ENCODE results near the gene INTS11.

INTS11 gene

GRCh38 chr1:1307261-1307922 lies 17.1 kb downstream of the INTS11 start:
- peak overlapping the region; percentile 82 for H3K9ac ChIP-seq (ENCODE audit: low read length)
- peak overlapping the region; percentile 23 for H2BK15ac ChIP-seq (ENCODE audit: low read depth, poor library complexity, severe bottlenecking)
- peak overlapping the region; percentile 71 for H4K91ac ChIP-seq (ENCODE audit: low read length)
- H2BK5ac ChIP-seq (ENCODE audit: low read depth, low read length, poor library complexity, severe bottlenecking), result no peak overlapping the region
- DNase-seq, result peak; percentile 53
- no peaks in the 10 kb centered on the region for H3K27me3 ChIP-seq (ENCODE audit: control insufficient read depth in 1 of 2, insufficient read depth in 1 of 2, low read length in 2 of 2)
- peak overlapping the region; percentile 54 to 79 for H3K4ac ChIP-seq (ENCODE audit: low read depth in 1 of 2, low read length in 2 of 2)
- peak overlapping the region in 1 of 2 experiments; percentile 42 for H2BK12ac ChIP-seq (ENCODE audit: low read length in 2 of 2)
- peaks cover 16% of the 10 kb centered on the region for H3K79me1 ChIP-seq (replicated peaks; ENCODE audit: low read length, poor library complexity, severe bottlenecking)
- H3K36me3 ChIP-seq (ENCODE audit: control insufficient read depth in 1 of 2, insufficient read depth in 2 of 2, low read depth in 1 of 2, low read length in 2 of 2), result peaks cover 20 to 53% of the 10 kb centered on the region in 2 experiments
- peak overlapping the region; percentile 82 to 89 for H3K4me3 ChIP-seq (ENCODE audit: insufficient read depth in 1 of 2, low read depth in 1 of 2, low read length in 2 of 2)
- H3K4me2 ChIP-seq (ENCODE audit: low read length, poor library complexity, severe bottlenecking), result peak overlapping the region; percentile 77
- H3K27ac ChIP-seq (ENCODE audit: low read length, poor library complexity, severe bottlenecking), result peak overlapping the region; percentile 26
- peaks cover 60% of the 10 kb centered on the region for H3K4me1 ChIP-seq (ENCODE audit: control insufficient read depth, insufficient read depth, low read depth, low read length)
- peak overlapping the region; percentile 73 to 84 for H3K23ac ChIP-seq (ENCODE audit: low read length in 2 of 2)
- peak overlapping the region; percentile 68 to 70 for H3K18ac ChIP-seq (ENCODE audit: low read depth in 1 of 2, low read length in 2 of 2)
- WGBS, result 1% methylated on average over 61 of the region's 83 CpGs
- peak overlapping the region; percentile 62 for H2BK120ac ChIP-seq (ENCODE audit: low read depth, low read length)
- H4K8ac ChIP-seq (ENCODE audit: low read length), result no peak overlapping the region
- no peak overlapping the region for H2AK5ac ChIP-seq (ENCODE audit: low read length, severe bottlenecking)
- peak overlapping the region in 1 of 2 experiments; percentile 93 for H3K14ac ChIP-seq (ENCODE audit: low read length in 2 of 2)
- H3K9me3 ChIP-seq (ENCODE audit: control insufficient read depth, low read length), result no peaks in the 10 kb centered on the region
- no peak overlapping the region for H2AFZ ChIP-seq (ENCODE audit: low read depth, low read length)

GRCh38 chr1:1306661-1307260 lies 17.7 kb downstream of the INTS11 start:
- Histone ChIP-seq H3K14ac (ENCODE audit: low read length in 2 of 2) (peak overlapping the region in 1 of 2 experiments; percentile 93), H3K9ac (ENCODE audit: low read length) (peak overlapping the region; percentile 82), H2AFZ (ENCODE audit: low read depth, low read length) (no peak overlapping the region), H2BK5ac (ENCODE audit: low read depth, low read length, poor library complexity, severe bottlenecking) (no peak overlapping the region), H2BK15ac (ENCODE audit: low read depth, poor library complexity, severe bottlenecking) (no peak overlapping the region), H3K9me3 (ENCODE audit: control insufficient read depth, low read length) (no peaks in the 10 kb centered on the region), H3K23ac (ENCODE audit: low read length in 2 of 2) (no peak overlapping the region), H3K27ac (ENCODE audit: low read length, poor library complexity, severe bottlenecking) (no peak overlapping the region), H3K79me1 (replicated peaks; ENCODE audit: low read length, poor library complexity, severe bottlenecking) (peaks cover 20% of the 10 kb centered on the region), H3K4me2 (ENCODE audit: low read length, poor library complexity, severe bottlenecking) (peak overlapping the region; percentile 77), H3K27me3 (ENCODE audit: control insufficient read depth in 1 of 2, insufficient read depth in 1 of 2, low read length in 2 of 2) (no peaks in the 10 kb centered on the region), H4K91ac (ENCODE audit: low read length) (peak overlapping the region; percentile 71), H2BK120ac (ENCODE audit: low read depth, low read length) (no peak overlapping the region), H3K4me3 (ENCODE audit: insufficient read depth in 1 of 2, low read depth in 1 of 2, low read length in 2 of 2) (peak overlapping the region; percentile 82 to 89), H3K4ac (ENCODE audit: low read depth in 1 of 2, low read length in 2 of 2) (peak overlapping the region in 1 of 2 experiments; percentile 79), H2AK5ac (ENCODE audit: low read length, severe bottlenecking) (no peak overlapping the region), H3K4me1 (ENCODE audit: control insufficient read depth, insufficient read depth, low read depth, low read length) (peaks cover 63% of the 10 kb centered on the region), H3K18ac (ENCODE audit: low read depth in 1 of 2, low read length in 2 of 2) (peak overlapping the region in 1 of 2 experiments; percentile 70), H4K8ac (ENCODE audit: low read length) (no peak overlapping the region), H2BK12ac (ENCODE audit: low read length in 2 of 2) (peak overlapping the region in 1 of 2 experiments; percentile 1), H3K36me3 (ENCODE audit: control insufficient read depth in 1 of 2, insufficient read depth in 2 of 2, low read depth in 1 of 2, low read length in 2 of 2) (peaks cover 19 to 52% of the 10 kb centered on the region in 2 experiments)
- 62% methylated on average over 27 of the region's 27 CpGs for WGBS
- peak; percentile 24 for DNase-seq

- H3K9ac ChIP-seq (ENCODE audit: low read length), result peak overlapping the region; percentile 82
- peak overlapping the region; percentile 36 for H2BK120ac ChIP-seq (ENCODE audit: low read depth, low read length)
- H3K14ac ChIP-seq (ENCODE audit: low read length in 2 of 2), result peak overlapping the region in 1 of 2 experiments; percentile 93
- peak overlapping the region in 1 of 2 experiments; percentile 89 for H3K4me3 ChIP-seq (ENCODE audit: insufficient read depth in 1 of 2, low read depth in 1 of 2, low read length in 2 of 2)
- H3K36me3 ChIP-seq (ENCODE audit: control insufficient read depth in 1 of 2, insufficient read depth in 2 of 2, low read depth in 1 of 2, low read length in 2 of 2), result peaks cover 13 to 49% of the 10 kb centered on the region in 2 experiments
- peak overlapping the region; percentile 40 to 71 for H3K18ac ChIP-seq (ENCODE audit: low read depth in 1 of 2, low read length in 2 of 2)
- H2BK15ac ChIP-seq (ENCODE audit: low read depth, poor library complexity, severe bottlenecking), result peak overlapping the region; percentile 26
- H3K4ac ChIP-seq (ENCODE audit: low read depth in 1 of 2, low read length in 2 of 2), result peak overlapping the region in 1 of 2 experiments; percentile 74
- no peak overlapping the region for H3K23ac ChIP-seq (ENCODE audit: low read length in 2 of 2)
- H2BK12ac ChIP-seq (ENCODE audit: low read length in 2 of 2), result peak overlapping the region; percentile 35 to 89
- H4K8ac ChIP-seq (ENCODE audit: low read length), result peak overlapping the region; percentile 52
- H2AFZ ChIP-seq (ENCODE audit: low read depth, low read length), result no peak overlapping the region
- H3K4me2 ChIP-seq (ENCODE audit: low read length, poor library complexity, severe bottlenecking), result peak overlapping the region; percentile 80
- peak overlapping the region; percentile 14 for H4K91ac ChIP-seq (ENCODE audit: low read length)
- DNase-seq, result peak; percentile 52
- no peaks in the 10 kb centered on the region for H3K9me3 ChIP-seq (ENCODE audit: control insufficient read depth, low read length)
- H3K27ac ChIP-seq (ENCODE audit: low read length, poor library complexity, severe bottlenecking), result peak overlapping the region; percentile 81
- peaks cover 63% of the 10 kb centered on the region for H3K4me1 ChIP-seq (ENCODE audit: control insufficient read depth, insufficient read depth, low read depth, low read length)
- peaks cover 22% of the 10 kb centered on the region for H3K79me1 ChIP-seq (replicated peaks; ENCODE audit: low read length, poor library complexity, severe bottlenecking)
- no peaks in the 10 kb centered on the region for H3K27me3 ChIP-seq (ENCODE audit: control insufficient read depth in 1 of 2, insufficient read depth in 1 of 2, low read length in 2 of 2)
- H2BK5ac ChIP-seq (ENCODE audit: low read depth, low read length, poor library complexity, severe bottlenecking), result no peak overlapping the region
- peak overlapping the region; percentile 33 for H2AK5ac ChIP-seq (ENCODE audit: low read length, severe bottlenecking)
- 47% methylated on average over 11 of the region's 11 CpGs for WGBS
Measured at GRCh38 chr1:1306070-1306660, 18.3 kb downstream of the INTS11 start.
